ENCODE measurements around the gene PLA2G2F. TPM values are rescaled to one million over a fixed set of nuclear protein-coding genes. Genes with fewer than 3 reads are reported as not detected.

Gene PLA2G2F
- total and polyA plus RNA-seq, 2 of the 13 experiments (the other 11 are each of a cell fraction or from before 2014, with no cell fraction given): not detected

- TF ChIP-seq CTCF (CRISPR knock-in tag; IDR thresholded peaks at IDR 0.05) (peak; percentile 98), YEATS2 (CRISPR knock-in tag; IDR thresholded peaks at IDR 0.05; ENCODE audit: borderline replicate concordance) (no peak)
Measured at GRCh38 chr1:20151906-20152598, 12.9 kb downstream of the PLA2G2F start (continued).

GRCh38 chr1:20152599-20152930, 13.4 kb downstream of the PLA2G2F start:
- Histone ChIP-seq H3K36me3 (replicated peaks in 1 of 2; ENCODE audit: control insufficient read depth in 1 of 2, insufficient read depth in 2 of 2, low read length in 2 of 2) (no peaks in the 10 kb centered on the region), H3K27ac (ENCODE audit: extremely low read length, insufficient read depth, low read length) (no peak overlapping the region), H3K4me1 (ENCODE audit: insufficient read depth, low read length) (peaks cover 17% of the 10 kb centered on the region), H2AFZ (ENCODE audit: low read length) (no peak overlapping the region), H3K27me3 (ENCODE audit: control insufficient read depth in 1 of 2, insufficient read depth in 2 of 2, low read length in 2 of 2) (peaks cover 0 to 1% of the 10 kb centered on the region in 2 experiments; a peak in 1 of 5 replicates), H3K9me3 (ENCODE audit: low read length) (no peaks in the 10 kb centered on the region), H3K79me2 (ENCODE audit: insufficient read depth, low read length) (no peaks in the 10 kb centered on the region), H3K4me2 (ENCODE audit: low read depth, low read length) (no peak overlapping the region; the same call in 1 of the 2 replicates), H4K20me1 (ENCODE audit: insufficient read depth, low read length) (no peaks in the 10 kb centered on the region), H3K9ac (ENCODE audit: insufficient read depth, low read depth, low read length) (no peak overlapping the region), H3K4me3 (replicated peaks in 1 of 3; ENCODE audit: insufficient read depth in 1 of 3, low read depth in 2 of 3, low read length in 3 of 3) (no peak overlapping the region)
- ATAC-seq (no peak), DNase-seq (ENCODE audit: low spot score) (no peak), FAIRE-seq (no peak)
- 97% methylated on average over 2 of the region's 7 CpGs for WGBS (ENCODE audit: low lambda C conversion rate)
- intact Hi-C loops (cut with micrococcal nuclease; ENCODE audit: unreplicated experiment): loop anchor here (1.0 kb wide), 2 partner anchors 177 to 234 kb away; no protein-coding TSS in a partner anchor
- BruUV-seq (replicated peaks): no TSS peak
- in situ Hi-C loops (cut with HindIII; ENCODE audit: extremely low pct_ligation_motif_present, low pct_unique_long_range_greater_than_20kb): loop anchor here (5.0 kb wide), 2 partner anchors 180 to 230 kb away; partner anchors contain the start of gene PLA2G2E
- ChIA-PET POLR2A (interaction anchor here (0.7 to 1.3 kb wide), 2 partner anchors 177 to 232 kb away, joined by 3 to 11 read pairs; no protein-coding TSS in a partner anchor), CTCF (ENCODE audit: low intra/inter-chr PET ratio, low total read pairs) (interaction anchor here (0.7 to 3.6 kb wide), 3 partner anchors 178 to 235 kb away, joined by 3 to 30 read pairs (median 15); no protein-coding TSS in a partner anchor)
- TF ChIP-seq HIC2 (CRISPR knock-in tag; IDR thresholded peaks at IDR 0.05; ENCODE audit: low read depth) (no peak), ZNF530 (CRISPR knock-in tag; IDR thresholded peaks at IDR 0.05; ENCODE audit: low read depth) (no peak), KAT7 (CRISPR knock-in tag; IDR thresholded peaks at IDR 0.05; ENCODE audit: borderline replicate concordance) (no peak), ZNF329 (CRISPR knock-in tag; IDR thresholded peaks at IDR 0.05; ENCODE audit: low read depth) (no peak), ZNF570 (CRISPR knock-in tag; IDR thresholded peaks at IDR 0.05; ENCODE audit: borderline replicate concordance) (no peak), SP140L (CRISPR knock-in tag; IDR thresholded peaks at IDR 0.05; ENCODE audit: borderline replicate concordance) (no peak), ZNF558 (CRISPR knock-in tag; IDR thresholded peaks at IDR 0.05; ENCODE audit: borderline replicate concordance) (no peak), NFE2L2 (IDR thresholded peaks at IDR 0.05; ENCODE audit: low read length) (no peak), ZNF225 (CRISPR knock-in tag; IDR thresholded peaks at IDR 0.05) (0 out of 2 replicates have a peak, but pooled peaks have one; percentile 6), CEBPZ (IDR thresholded peaks at IDR 0.05; ENCODE audit: low read length) (no peak), ZNF121 (CRISPR knock-in tag; IDR thresholded peaks at IDR 0.05) (no peak)
